GM23338 (cell line): Measurements from ENCODE around the gene ANO10. TPM values are rescaled to one million over a fixed set of nuclear protein-coding genes. Genes with fewer than 3 reads are reported as not detected.

Experiments
- ATAC-seq: fragments of 200-7000 bp; cut with Tn5 transposase; 3 replicates; pipeline ENCODE4 v1.9.1; 2020
- DNase-seq: peaks from one replicate; pipeline ENCODE4 v3.0.0-alpha.2; 2015; ENCODE audit warnings: low spot score
- H2AFZ ChIP-seq: fragments of 200-600 bp; sonication (generic); 2 replicates; pipeline ENCODE4 v1.8.0; 2016; ENCODE audit warnings: antibody characterized with exemption, mild to moderate bottlenecking, moderate library complexity
- H3F3A ChIP-seq: fragments of 200-600 bp; sonication (generic); replicated peaks from 2 replicates; pipeline ENCODE4 v1.8.0; 2017; ENCODE audit warnings: antibody characterized with exemption, mixed run types, low read depth
- H3K27ac ChIP-seq: fragments of 200-600 bp; sonication (generic); 2 replicates; pipeline ENCODE4 v1.6.1; 2016; ENCODE audit warnings: low read depth
- H3K27me3 ChIP-seq: fragments of 200-600 bp; sonication (generic); 2 replicates; pipeline ENCODE4 v1.8.0; 2016; ENCODE audit warnings: mild to moderate bottlenecking, mixed run types, moderate library complexity; ENCODE audit not compliant: insufficient read depth
- H3K36me3 ChIP-seq: fragments of 200-600 bp; sonication (generic); 2 replicates; pipeline ENCODE4 v1.8.0; 2016; ENCODE audit warnings: mild to moderate bottlenecking; ENCODE audit not compliant: insufficient read depth
- H3K4me1 ChIP-seq: fragments of 200-600 bp; sonication (generic); 2 replicates; pipeline ENCODE4 v1.8.0; 2016; ENCODE audit warnings: mild to moderate bottlenecking, moderate library complexity; ENCODE audit not compliant: insufficient read depth
- H3K4me2 ChIP-seq: fragments of 200-600 bp; sonication (generic); 2 replicates; pipeline ENCODE4 v1.7.1; 2017; ENCODE audit warnings: mixed run types
- H3K4me3 ChIP-seq: fragments of 200-600 bp; sonication (generic); 2 replicates; pipeline ENCODE4 v1.6.1; 2016; ENCODE audit warnings: mixed run types
- H3K79me2 ChIP-seq: fragments of 200-600 bp; sonication (generic); replicated peaks from 2 replicates; pipeline ENCODE4 v1.8.0; 2017; ENCODE audit warnings: mild to moderate bottlenecking; ENCODE audit not compliant: insufficient read depth
- H3K9me2 ChIP-seq: fragments of 200-600 bp; sonication (generic); 2 replicates; pipeline ENCODE4 v1.8.0; 2017; ENCODE audit not compliant: insufficient read depth
- H4K20me1 ChIP-seq: fragments of 200-600 bp; sonication (generic); replicated peaks from 2 replicates; pipeline ENCODE4 v1.8.0; 2017; ENCODE audit warnings: mild to moderate bottlenecking; ENCODE audit not compliant: insufficient read depth
- H3K27ac Mint-ChIP-seq: 2 replicates; pipeline ENCODE4 v1.8.0; 2020; ENCODE audit warnings: inconsistent platforms, mild to moderate bottlenecking, moderate library complexity, mixed read lengths
- H3K27me3 Mint-ChIP-seq: 3 replicates; pipeline ENCODE4 v1.8.0; 2022; ENCODE audit warnings: low read depth, mild to moderate bottlenecking, moderate library complexity, mixed read lengths, inconsistent platforms; ENCODE audit not compliant: insufficient read depth, poor library complexity
- H3K36me3 Mint-ChIP-seq: 3 replicates; pipeline ENCODE4 v1.8.0; 2021; ENCODE audit warnings: low read depth, mild to moderate bottlenecking, inconsistent platforms, moderate library complexity, mixed read lengths
- H3K4me1 Mint-ChIP-seq: 3 replicates; pipeline ENCODE4 v1.8.0; 2020; ENCODE audit warnings: mild to moderate bottlenecking, inconsistent platforms, mixed read lengths
- H3K4me3 Mint-ChIP-seq: 3 replicates; pipeline ENCODE4 v1.8.0; 2021; ENCODE audit warnings: moderate library complexity, mild to moderate bottlenecking, inconsistent platforms, mixed read lengths
- H3K9me3 Mint-ChIP-seq: 3 replicates; pipeline ENCODE4 v1.8.0; 2020; ENCODE audit warnings: moderate library complexity, mild to moderate bottlenecking, inconsistent platforms, mixed read lengths
- CREB1 ChIP-seq: fragments of 250-450 bp; sonication (Bioruptor Pico); IDR thresholded peaks from 2 replicates; pipeline ENCODE4 v1.5.0; 2020; ENCODE audit warnings: low read depth, mild to moderate bottlenecking, moderate library complexity
- ETS1 ChIP-seq: IDR thresholded peaks from 2 replicates; pipeline ENCODE4 v1.6.1; 2016; ENCODE audit warnings: antibody characterized with exemption
- EZH2 ChIP-seq: fragments of 200-600 bp; sonication (generic); IDR thresholded peaks from one replicate; pipeline ENCODE4 v1.8.0; 2017; ENCODE audit warnings: antibody characterized with exemption, mild to moderate bottlenecking, low read depth; ENCODE audit not compliant: unreplicated experiment
- EZH2phosphoT487 ChIP-seq: fragments of 200-600 bp; sonication (generic); IDR thresholded peaks from one replicate; pipeline ENCODE4 v1.8.1; 2018; ENCODE audit warnings: antibody characterized with exemption; ENCODE audit not compliant: unreplicated experiment
- JUNB ChIP-seq: IDR thresholded peaks from one replicate; pipeline ENCODE4 v1.6.1; 2016; ENCODE audit warnings: antibody characterized with exemption; ENCODE audit not compliant: unreplicated experiment
- NANOG ChIP-seq: IDR thresholded peaks from 2 replicates; pipeline ENCODE4 v1.6.1; 2016; ENCODE audit warnings: antibody characterized with exemption, borderline replicate concordance
- POLR2AphosphoS5 ChIP-seq: IDR thresholded peaks from 2 replicates; pipeline ENCODE4 v1.6.1; 2016; ENCODE audit warnings: antibody characterized with exemption, low read depth
- REST ChIP-seq: IDR thresholded peaks from one replicate; pipeline ENCODE4 v1.6.1; 2018; ENCODE audit warnings: antibody characterized with exemption; ENCODE audit not compliant: unreplicated experiment
- STAT1 ChIP-seq: IDR thresholded peaks from one replicate; pipeline ENCODE4 v1.6.1; 2016; ENCODE audit warnings: antibody characterized with exemption; ENCODE audit not compliant: unreplicated experiment
- ZNF114 ChIP-seq: fragments of 250-450 bp; sonication (Bioruptor Pico); IDR thresholded peaks from 2 replicates; pipeline ENCODE4 v1.5.0; 2020; ENCODE audit warnings: mild to moderate bottlenecking, moderate library complexity
- ZNF331 ChIP-seq: fragments of 250-450 bp; sonication (Bioruptor Pico); IDR thresholded peaks from 2 replicates; pipeline ENCODE4 v1.5.0; 2020; ENCODE audit warnings: low read depth, mild to moderate bottlenecking, moderate library complexity
- polyA plus RNA-seq: library from polyadenylated mRNA; unstranded; fragments of >200 nt; fragmentation: Nextera tagmentation; extraction: Ambion mirVana; gene quantifications from 2 replicates; pipeline ENCODE4 v1.2.1, GENCODE V29; 2016
- total RNA-seq: library from RNA; depleted of rRNA; stranded (reverse); fragments of >200 nt; shearing (Covaris generic); gene quantifications from 2 replicates; pipeline ENCODE4 v1.2.3, GENCODE V29; 2014
- TF ChIP-seq, protein P1 (sequence below): fragments of 250-450 bp; sonication (Bioruptor Pico); IDR thresholded peaks from 2 replicates; pipeline ENCODE4 v1.5.0; 2020; ENCODE audit warnings: mild to moderate bottlenecking, moderate library complexity
- TF ChIP-seq, protein P2 (sequence below), 2 experiments: fragments of 200-600 bp in 1 of 2; sonication (generic) in 1 of 2; conservative IDR thresholded peaks; 2 replicates each; pipeline versions ENCODE4 v1.5.1 to v1.6.1; 2016 to 2017; ENCODE audit warnings: antibody characterized with exemption in 2 of 2, low read depth in 2 of 2, mild to moderate bottlenecking in 2 of 2, moderate library complexity in 1 of 2

The ANO10 gene
- total and polyA plus RNA-seq, 2 experiments from 2014 or later = 29.2 to 48.1 TPM

DNA sequence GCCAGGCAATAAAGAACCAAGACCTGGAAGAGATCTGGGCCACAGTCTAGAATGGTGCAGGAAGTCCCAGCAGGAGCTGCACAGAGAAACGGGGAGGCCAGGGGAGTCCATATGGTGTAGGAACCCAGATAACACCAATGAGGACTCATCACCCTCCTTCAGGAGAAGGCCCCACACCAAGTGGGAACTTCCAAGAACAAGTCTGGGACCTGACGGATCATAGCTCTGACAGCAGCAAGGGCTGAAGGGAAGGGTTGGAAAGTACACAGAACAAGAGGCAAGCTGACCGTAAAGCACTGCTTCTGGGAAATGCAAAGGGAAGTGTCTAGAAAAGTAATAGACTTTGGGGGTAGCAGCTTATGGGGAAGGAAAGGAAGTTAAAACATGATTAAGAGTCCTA is 34.5 kb downstream of the ANO10 start:
- Mint-ChIP-seq H3K36me3 (peaks cover 52% of the 10 kb centered on the region), H3K27ac (no peak overlapping the region), H3K4me3 (no peak overlapping the region), H3K4me1 (peaks cover 24% of the 10 kb centered on the region), H3K9me3 (peaks cover 22% of the 10 kb centered on the region), H3K27me3 (no peaks in the 10 kb centered on the region)
- Histone ChIP-seq H3K4me1 (peaks cover 11% of the 10 kb centered on the region), H3K9me2 (0 out of 2 replicates have a peak, but pooled peaks cover 3% of the 10 kb centered on the region), H3K27ac (no peak overlapping the region), H3K4me2 (no peak overlapping the region), H3K36me3 (peaks cover 11% of the 10 kb centered on the region), H4K20me1 (no peaks in the 10 kb centered on the region), H3F3A (no peaks in the 10 kb centered on the region), H3K79me2 (no peaks in the 10 kb centered on the region), H2AFZ (no peak overlapping the region), H3K27me3 (no peaks in the 10 kb centered on the region), H3K4me3 (no peak overlapping the region)
- no peak for TF ChIP-seq REST
- no peak for TF ChIP-seq EZH2phosphoT487
- TF ChIP-seq, protein P1, sequence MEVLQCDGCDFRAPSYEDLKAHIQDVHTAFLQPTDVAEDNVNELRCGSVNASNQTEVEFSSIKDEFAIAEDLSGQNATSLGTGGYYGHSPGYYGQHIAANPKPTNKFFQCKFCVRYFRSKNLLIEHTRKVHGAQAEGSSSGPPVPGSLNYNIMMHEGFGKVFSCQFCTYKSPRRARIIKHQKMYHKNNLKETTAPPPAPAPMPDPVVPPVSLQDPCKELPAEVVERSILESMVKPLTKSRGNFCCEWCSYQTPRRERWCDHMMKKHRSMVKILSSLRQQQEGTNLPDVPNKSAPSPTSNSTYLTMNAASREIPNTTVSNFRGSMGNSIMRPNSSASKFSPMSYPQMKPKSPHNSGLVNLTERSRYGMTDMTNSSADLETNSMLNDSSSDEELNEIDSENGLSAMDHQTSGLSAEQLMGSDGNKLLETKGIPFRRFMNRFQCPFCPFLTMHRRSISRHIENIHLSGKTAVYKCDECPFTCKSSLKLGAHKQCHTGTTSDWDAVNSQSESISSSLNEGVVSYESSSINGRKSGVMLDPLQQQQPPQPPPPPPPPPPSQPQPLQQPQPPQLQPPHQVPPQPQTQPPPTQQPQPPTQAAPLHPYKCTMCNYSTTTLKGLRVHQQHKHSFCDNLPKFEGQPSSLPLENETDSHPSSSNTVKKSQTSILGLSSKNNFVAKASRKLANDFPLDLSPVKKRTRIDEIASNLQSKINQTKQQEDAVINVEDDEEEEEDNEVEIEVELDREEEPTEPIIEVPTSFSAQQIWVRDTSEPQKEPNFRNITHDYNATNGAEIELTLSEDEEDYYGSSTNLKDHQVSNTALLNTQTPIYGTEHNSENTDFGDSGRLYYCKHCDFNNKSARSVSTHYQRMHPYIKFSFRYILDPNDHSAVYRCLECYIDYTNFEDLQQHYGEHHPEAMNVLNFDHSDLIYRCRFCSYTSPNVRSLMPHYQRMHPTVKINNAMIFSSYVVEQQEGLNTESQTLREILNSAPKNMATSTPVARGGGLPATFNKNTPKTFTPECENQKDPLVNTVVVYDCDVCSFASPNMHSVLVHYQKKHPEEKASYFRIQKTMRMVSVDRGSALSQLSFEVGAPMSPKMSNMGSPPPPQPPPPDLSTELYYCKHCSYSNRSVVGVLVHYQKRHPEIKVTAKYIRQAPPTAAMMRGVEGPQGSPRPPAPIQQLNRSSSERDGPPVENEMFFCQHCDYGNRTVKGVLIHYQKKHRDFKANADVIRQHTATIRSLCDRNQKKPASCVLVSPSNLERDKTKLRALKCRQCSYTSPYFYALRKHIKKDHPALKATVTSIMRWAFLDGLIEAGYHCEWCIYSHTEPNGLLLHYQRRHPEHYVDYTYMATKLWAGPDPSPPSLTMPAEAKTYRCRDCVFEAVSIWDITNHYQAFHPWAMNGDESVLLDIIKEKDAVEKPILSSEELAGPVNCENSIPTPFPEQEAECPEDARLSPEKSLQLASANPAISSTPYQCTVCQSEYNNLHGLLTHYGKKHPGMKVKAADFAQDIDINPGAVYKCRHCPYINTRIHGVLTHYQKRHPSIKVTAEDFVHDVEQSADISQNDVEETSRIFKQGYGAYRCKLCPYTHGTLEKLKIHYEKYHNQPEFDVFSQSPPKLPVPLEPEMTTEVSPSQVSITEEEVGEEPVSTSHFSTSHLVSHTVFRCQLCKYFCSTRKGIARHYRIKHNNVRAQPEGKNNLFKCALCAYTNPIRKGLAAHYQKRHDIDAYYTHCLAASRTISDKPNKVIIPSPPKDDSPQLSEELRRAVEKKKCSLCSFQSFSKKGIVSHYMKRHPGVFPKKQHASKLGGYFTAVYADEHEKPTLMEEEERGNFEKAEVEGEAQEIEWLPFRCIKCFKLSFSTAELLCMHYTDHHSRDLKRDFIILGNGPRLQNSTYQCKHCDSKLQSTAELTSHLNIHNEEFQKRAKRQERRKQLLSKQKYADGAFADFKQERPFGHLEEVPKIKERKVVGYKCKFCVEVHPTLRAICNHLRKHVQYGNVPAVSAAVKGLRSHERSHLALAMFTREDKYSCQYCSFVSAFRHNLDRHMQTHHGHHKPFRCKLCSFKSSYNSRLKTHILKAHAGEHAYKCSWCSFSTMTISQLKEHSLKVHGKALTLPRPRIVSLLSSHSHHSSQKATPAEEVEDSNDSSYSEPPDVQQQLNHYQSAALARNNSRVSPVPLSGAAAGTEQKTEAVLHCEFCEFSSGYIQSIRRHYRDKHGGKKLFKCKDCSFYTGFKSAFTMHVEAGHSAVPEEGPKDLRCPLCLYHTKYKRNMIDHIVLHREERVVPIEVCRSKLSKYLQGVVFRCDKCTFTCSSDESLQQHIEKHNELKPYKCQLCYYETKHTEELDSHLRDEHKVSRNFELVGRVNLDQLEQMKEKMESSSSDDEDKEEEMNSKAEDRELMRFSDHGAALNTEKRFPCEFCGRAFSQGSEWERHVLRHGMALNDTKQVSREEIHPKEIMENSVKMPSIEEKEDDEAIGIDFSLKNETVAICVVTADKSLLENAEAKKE (CRISPR knock-in tag) = no peak
- no peak for TF ChIP-seq STAT1
- TF ChIP-seq ZNF114 (CRISPR knock-in tag) = no peak
- no peak for TF ChIP-seq POLR2AphosphoS5
- TF ChIP-seq NANOG = no peak
- no peak for TF ChIP-seq EZH2
- TF ChIP-seq JUNB = no peak
- TF ChIP-seq ZNF331 (CRISPR knock-in tag) = no peak
- no peak for TF ChIP-seq ETS1
- TF ChIP-seq, protein P2, sequence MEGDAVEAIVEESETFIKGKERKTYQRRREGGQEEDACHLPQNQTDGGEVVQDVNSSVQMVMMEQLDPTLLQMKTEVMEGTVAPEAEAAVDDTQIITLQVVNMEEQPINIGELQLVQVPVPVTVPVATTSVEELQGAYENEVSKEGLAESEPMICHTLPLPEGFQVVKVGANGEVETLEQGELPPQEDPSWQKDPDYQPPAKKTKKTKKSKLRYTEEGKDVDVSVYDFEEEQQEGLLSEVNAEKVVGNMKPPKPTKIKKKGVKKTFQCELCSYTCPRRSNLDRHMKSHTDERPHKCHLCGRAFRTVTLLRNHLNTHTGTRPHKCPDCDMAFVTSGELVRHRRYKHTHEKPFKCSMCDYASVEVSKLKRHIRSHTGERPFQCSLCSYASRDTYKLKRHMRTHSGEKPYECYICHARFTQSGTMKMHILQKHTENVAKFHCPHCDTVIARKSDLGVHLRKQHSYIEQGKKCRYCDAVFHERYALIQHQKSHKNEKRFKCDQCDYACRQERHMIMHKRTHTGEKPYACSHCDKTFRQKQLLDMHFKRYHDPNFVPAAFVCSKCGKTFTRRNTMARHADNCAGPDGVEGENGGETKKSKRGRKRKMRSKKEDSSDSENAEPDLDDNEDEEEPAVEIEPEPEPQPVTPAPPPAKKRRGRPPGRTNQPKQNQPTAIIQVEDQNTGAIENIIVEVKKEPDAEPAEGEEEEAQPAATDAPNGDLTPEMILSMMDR (conservative IDR thresholded peaks at IDR 0.05; ENCODE audit: low read depth in 2 of 2) = no peak
- no peak for TF ChIP-seq CREB1 (CRISPR knock-in tag)
- DNase-seq (no peak), ATAC-seq (no peak)
